ENCODE measurements around the gene JPT1. TPM values are rescaled to one million over a fixed set of nuclear protein-coding genes. Genes with fewer than 3 reads are reported as not detected.

Gene JPT1
- polyA plus RNA-seq, 1 of the 3 experiments (the other 2 are of a cell fraction), result 490 TPM

- H3K79me2 ChIP-seq (ENCODE audit: insufficient read depth), result peaks cover 19% of the 10 kb centered on the region; the same call in 1 of the 2 replicates
- no peak for DNase-seq
- CTCF ChIA-PET, result interaction anchor here (5.6 to 19.6 kb wide), 2 partner anchors 13 to 76 kb away, joined by 30 to 422 read pairs; partner anchors contain the start of gene ARMC7
- H4K20me1 ChIP-seq (ENCODE audit: insufficient read depth), result peaks cover 9% of the 10 kb centered on the region; the same call in 1 of the 2 replicates
- no peaks in the 10 kb centered on the region for H3K9me2 ChIP-seq
- H3K4me3 ChIP-seq (ENCODE audit: low read depth in 2 of 2, low read length in 1 of 2), result no peak overlapping the region
- no peak overlapping the region for H3K9ac ChIP-seq
- H2AFZ ChIP-seq (ENCODE audit: low read depth), result no peak overlapping the region
- H3K36me3 ChIP-seq (replicated peaks in 1 of 2; ENCODE audit: control insufficient read depth in 1 of 2, insufficient read depth in 2 of 2, low read length in 1 of 2), result peaks cover 5 to 17% of the 10 kb centered on the region in 2 experiments
- no peak overlapping the region for H3K4me2 ChIP-seq
- no peaks in the 10 kb centered on the region for H3K9me3 ChIP-seq
- TF ChIP-seq USF2 (IDR thresholded peaks at IDR 0.05; ENCODE audit: borderline replicate concordance, low read depth, low read length) (no peak), CTCF (IDR thresholded peaks at IDR 0.05) (no peak), SIN3A (IDR thresholded peaks at IDR 0.05; ENCODE audit: borderline replicate concordance, low read depth, low read length) (no peak), FOSL2 (IDR thresholded peaks at IDR 0.05; ENCODE audit: borderline replicate concordance, low read depth) (no peak), RAD21 (IDR thresholded peaks at IDR 0.05; ENCODE audit: low read length) (no peak), FOXM1 (IDR thresholded peaks at IDR 0.05; ENCODE audit: low read depth) (no peak), USF1 (IDR thresholded peaks at IDR 0.05; ENCODE audit: borderline replicate concordance, low read depth) (no peak), JUND (IDR thresholded peaks at IDR 0.05) (no peak), GATA2 (CRISPR knock-in tag; IDR thresholded peaks at IDR 0.05) (no peak), MXI1 (IDR thresholded peaks at IDR 0.05; ENCODE audit: low read depth, low read length) (no peak), SMC3 (IDR thresholded peaks at IDR 0.05; ENCODE audit: low read depth, low read length) (no peak), PBX3 (IDR thresholded peaks at IDR 0.05) (no peak), IRF3 (IDR thresholded peaks at IDR 0.05; ENCODE audit: low read depth, low read length) (no peak), REST (IDR thresholded peaks at IDR 0.05; ENCODE audit: low read depth, low read length) (no peak), YY1 (IDR thresholded peaks at IDR 0.05; ENCODE audit: low read depth) (no peak), POLR2AphosphoS5 (IDR thresholded peaks at IDR 0.05; ENCODE audit: low read depth, low read length) (no peak), NRF1 (IDR thresholded peaks at IDR 0.05; ENCODE audit: low read depth, low read length) (no peak), ELF1 (IDR thresholded peaks at IDR 0.05) (no peak), RXRA (IDR thresholded peaks at IDR 0.05; ENCODE audit: borderline replicate concordance, low read depth) (no peak), EZH2phosphoT487 (IDR thresholded peaks at IDR 0.05; ENCODE audit: borderline replicate concordance, low read depth) (no peak)
- POLR2A ChIA-PET, result interaction anchor here (0.9 to 2.1 kb wide), 3 partner anchors 10 to 17 kb away, joined by 3 to 8 read pairs (median 4); partner anchors contain the start of gene ARMC7
- WGBS (ENCODE audit: low lambda C conversion rate), result 95% methylated on average over 8 of the region's 8 CpGs
- H3K27ac ChIP-seq (ENCODE audit: low read depth in 2 of 2, low read length in 1 of 2), result no peak overlapping the region
- H3F3A ChIP-seq (replicated peaks; ENCODE audit: insufficient read depth), result peaks cover 24% of the 10 kb centered on the region
- H3K4me1 ChIP-seq (ENCODE audit: control insufficient read depth in 1 of 2, insufficient read depth in 2 of 2, low read depth in 1 of 2, low read length in 1 of 2), result peaks cover 9 to 19% of the 10 kb centered on the region in 2 experiments; a peak in 2 of 4 replicates
- no peaks in the 10 kb centered on the region for H3K27me3 ChIP-seq (ENCODE audit: insufficient read depth)
These were observed 27.4 kb downstream of the JPT1 start for GRCh38 chr17:75126954-75127353.
